DND-41 (cell line): ENCODE measurements around the gene TMPRSS15.

Source experiments
- ATAC-seq: fragments of 200-7000 bp; cut with Tn5 transposase; 3 replicates; pipeline ENCODE4 v1.9.1; 2021; ENCODE audit warnings: low read depth; ENCODE audit not compliant: insufficient read depth
- DNase-seq: peaks from one replicate; pipeline ENCODE4 v3.0.0-alpha.2; 2020
- H2AFZ ChIP-seq: 2 replicates; pipeline ENCODE4 v1.6.0; 2012; ENCODE audit warnings: low read depth, low read length
- H3K27ac ChIP-seq: 2 replicates; pipeline ENCODE4 v1.5.1; 2012; ENCODE audit warnings: low read length, inconsistent platforms
- H3K27me3 ChIP-seq: fragments of 200-600 bp; sonication (generic); 2 replicates; pipeline ENCODE4 v1.6.0; 2012; ENCODE audit warnings: low read length, mild to moderate bottlenecking, inconsistent platforms; ENCODE audit not compliant: insufficient read depth, poor library complexity
- H3K36me3 ChIP-seq: 2 replicates; pipeline ENCODE4 v1.5.1; 2012; ENCODE audit warnings: low read length, inconsistent platforms; ENCODE audit not compliant: insufficient read depth
- H3K4me1 ChIP-seq: 2 replicates; pipeline ENCODE4 v1.5.1; 2012; ENCODE audit warnings: mild to moderate bottlenecking, low read length; ENCODE audit not compliant: insufficient read depth
- H3K4me2 ChIP-seq: 2 replicates; pipeline ENCODE4 v1.6.0; 2012; ENCODE audit warnings: mild to moderate bottlenecking, moderate library complexity, low read length, inconsistent platforms; ENCODE audit not compliant: insufficient read depth
- H3K4me3 ChIP-seq, 2 experiments: fragments of 200-600 bp in 1 of 2; shearing (Covaris generic) in 1 of 2; 2 replicates each; pipeline ENCODE4 v1.5.1; 2012 to 2016; ENCODE audit warnings: inconsistent platforms in 2 of 2, low read length in 2 of 2, mild to moderate bottlenecking in 2 of 2, low read depth in 1 of 2, moderate library complexity in 1 of 2
- H3K79me2 ChIP-seq: 2 replicates; pipeline ENCODE4 v1.6.0; 2012; ENCODE audit warnings: low read length, inconsistent platforms; ENCODE audit not compliant: insufficient read depth
- H3K9ac ChIP-seq: 2 replicates; pipeline ENCODE4 v1.6.0; 2012; ENCODE audit warnings: low read depth, mild to moderate bottlenecking, inconsistent platforms, low read length, moderate library complexity
- H3K9me3 ChIP-seq: 2 replicates; pipeline ENCODE4 v1.5.1; 2012; ENCODE audit warnings: low read length, moderate library complexity, mild to moderate bottlenecking, inconsistent platforms; ENCODE audit not compliant: insufficient read depth, severe bottlenecking
- H4K20me1 ChIP-seq: 2 replicates; pipeline ENCODE4 v1.6.0; 2012; ENCODE audit warnings: low read length; ENCODE audit not compliant: insufficient read depth
- CTCF ChIP-seq: IDR thresholded peaks from 2 replicates; pipeline ENCODE4 v1.5.1; 2012; ENCODE audit warnings: borderline replicate concordance, low read length, moderate library complexity, mild to moderate bottlenecking; ENCODE audit not compliant: poor library complexity, severe bottlenecking; ENCODE audit errors: extremely low read depth
- EZH2 ChIP-seq: IDR thresholded peaks from 3 replicates; pipeline ENCODE4 v1.6.1; 2012; ENCODE audit warnings: borderline replicate concordance, low read depth, mild to moderate bottlenecking, moderate library complexity, low read length, inconsistent platforms; ENCODE audit not compliant: severe bottlenecking

Gene TMPRSS15

GRCh38 chr21:18248171-18248570 lies 155.4 kb downstream of the TMPRSS15 start:
- H3K79me2 ChIP-seq, result no peaks in the 10 kb centered on the region
- H3K36me3 ChIP-seq, result no peaks in the 10 kb centered on the region
- no peak overlapping the region for H3K4me3 ChIP-seq
- H3K9ac ChIP-seq, result no peak overlapping the region
- H3K4me2 ChIP-seq, result no peak overlapping the region
- TF ChIP-seq EZH2 (no peak), CTCF (no peak)
- no peaks in the 10 kb centered on the region for H4K20me1 ChIP-seq
- no peaks in the 10 kb centered on the region for H3K4me1 ChIP-seq
- DNase-seq (no peak), ATAC-seq (no peak)
- H3K27ac ChIP-seq, result no peak overlapping the region
- H2AFZ ChIP-seq, result no peak overlapping the region
- no peaks in the 10 kb centered on the region for H3K9me3 ChIP-seq
- no peaks in the 10 kb centered on the region for H3K27me3 ChIP-seq

DNA sequence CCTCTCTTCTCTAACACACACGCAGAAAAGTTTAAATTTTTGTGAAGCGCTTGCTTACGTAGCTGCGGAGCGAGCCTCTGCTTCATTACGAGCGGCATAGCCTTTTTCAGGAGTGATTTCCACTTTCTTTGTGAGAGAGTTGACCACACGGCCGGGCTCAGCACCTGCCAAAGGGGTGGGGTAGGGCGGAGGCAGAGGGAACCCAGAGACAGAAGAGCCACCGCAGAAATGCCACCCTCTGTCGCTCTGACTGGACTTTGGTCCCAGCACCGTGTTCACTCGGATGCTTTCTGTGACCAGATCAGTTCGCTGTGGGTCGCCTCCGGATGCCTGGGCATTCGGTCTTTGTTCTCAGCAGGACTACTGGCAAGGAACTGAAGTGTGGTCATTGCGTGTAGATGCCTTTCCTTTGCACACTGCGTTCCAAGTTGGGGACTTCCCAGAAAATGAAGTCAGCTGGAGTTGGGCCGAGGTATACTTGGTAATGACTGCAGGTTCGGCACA lies 158.1 kb downstream of the TMPRSS15 start:
- Histone ChIP-seq H3K79me2 (no peaks in the 10 kb centered on the region), H3K4me3 (no peak overlapping the region), H2AFZ (no peak overlapping the region), H3K9me3 (no peaks in the 10 kb centered on the region), H3K36me3 (no peaks in the 10 kb centered on the region), H3K4me1 (no peaks in the 10 kb centered on the region), H4K20me1 (no peaks in the 10 kb centered on the region), H3K27me3 (no peaks in the 10 kb centered on the region), H3K4me2 (no peak overlapping the region), H3K27ac (no peak overlapping the region), H3K9ac (no peak overlapping the region)
- DNase-seq, result no peak
- no peak for TF ChIP-seq EZH2
- no peak for TF ChIP-seq CTCF
- no peak for ATAC-seq

DNA sequence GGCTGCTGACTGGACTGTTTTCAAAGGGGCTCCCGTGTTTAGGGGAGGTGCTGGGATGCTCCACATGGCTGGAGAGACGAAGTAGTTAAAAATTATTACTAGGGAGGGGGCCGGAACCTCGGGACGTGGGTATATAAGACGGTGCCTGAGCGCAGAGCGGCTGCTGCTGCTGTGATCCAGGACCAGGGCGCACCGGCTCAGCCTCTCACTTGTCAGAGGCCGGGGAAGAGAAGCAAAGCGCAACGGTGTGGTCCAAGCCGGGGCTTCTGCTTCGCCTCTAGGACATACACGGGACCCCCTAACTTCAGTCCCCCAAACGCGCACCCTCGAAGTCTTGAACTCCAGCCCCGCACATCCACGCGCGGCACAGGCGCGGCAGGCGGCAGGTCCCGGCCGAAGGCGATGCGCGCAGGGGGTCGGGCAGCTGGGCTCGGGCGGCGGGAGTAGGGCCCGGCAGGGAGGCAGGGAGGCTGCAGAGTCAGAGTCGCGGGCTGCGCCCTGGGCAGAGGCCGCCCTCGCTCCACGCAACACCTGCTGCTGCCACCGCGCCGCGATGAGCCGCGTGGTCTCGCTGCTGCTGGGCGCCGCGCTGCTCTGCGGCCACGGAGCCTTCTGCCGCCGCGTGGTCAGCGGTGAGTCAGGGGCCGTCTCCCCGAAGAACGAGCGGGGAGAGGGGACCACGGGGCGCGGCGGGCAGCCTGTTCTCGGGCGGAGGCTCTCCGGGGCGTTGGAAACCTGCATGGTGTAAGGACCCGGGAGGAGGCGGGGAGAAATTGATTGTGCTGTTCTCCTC lies 158.7 kb downstream of the TMPRSS15 start, which contains the start of gene CHODL:
Gene CHODL, plus strand, starts transcription at position 163 of the 793 bp plus-strand sequence. Its CDS starts 391 bp downstream, at position 554.
- Histone ChIP-seq H3K4me3 (no peak within 1 kb of the TSS), H2AFZ (no peak within 1 kb of the TSS), H3K9ac (no peak within 1 kb of the TSS), H3K4me1 (no peaks in the 10 kb centered on the region), H3K9me3 (no peaks in the 10 kb centered on the region), H3K79me2 (no peaks in the 10 kb centered on the region), H3K4me2 (no peak within 1 kb of the TSS), H3K36me3 (no peaks in the 10 kb centered on the region), H3K27ac (no peak within 1 kb of the TSS), H3K27me3 (no peaks in the 10 kb centered on the region), H4K20me1 (no peaks in the 10 kb centered on the region)
- ATAC-seq (no peak), DNase-seq (no peak)
- TF ChIP-seq EZH2, result no peak
- TF ChIP-seq CTCF, result no peak

DNA sequence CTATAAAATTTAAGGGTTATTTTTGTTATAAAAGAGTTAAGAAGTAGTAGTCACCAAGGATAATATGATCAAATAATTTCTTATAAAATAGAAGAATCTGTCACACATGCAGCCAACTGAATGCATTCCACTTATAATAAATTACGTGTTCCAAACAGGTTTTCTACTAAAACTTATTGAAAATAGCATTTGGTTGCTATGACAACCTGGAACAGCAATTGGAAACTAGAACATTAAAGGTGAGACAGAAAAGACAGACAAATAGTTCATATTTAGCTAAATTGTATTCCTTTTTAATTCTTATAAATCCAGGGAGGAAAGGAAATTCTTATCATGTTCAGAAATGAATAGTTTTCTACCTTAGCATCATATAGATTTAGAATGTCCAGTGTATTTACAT lies 168.0 kb downstream of the TMPRSS15 start:
- no peak overlapping the region for H3K4me3 ChIP-seq
- H3K27me3 ChIP-seq, result no peaks in the 10 kb centered on the region
- DNase-seq (no peak), ATAC-seq (no peak)
- no peaks in the 10 kb centered on the region for H4K20me1 ChIP-seq
- no peaks in the 10 kb centered on the region for H3K4me1 ChIP-seq
- H3K27ac ChIP-seq, result no peak overlapping the region
- no peak overlapping the region for H3K9ac ChIP-seq
- H3K4me2 ChIP-seq, result no peak overlapping the region
- no peaks in the 10 kb centered on the region for H3K9me3 ChIP-seq
- no peak overlapping the region for H2AFZ ChIP-seq
- no peaks in the 10 kb centered on the region for H3K36me3 ChIP-seq
- TF ChIP-seq CTCF (no peak), EZH2 (no peak)
- no peaks in the 10 kb centered on the region for H3K79me2 ChIP-seq
